HL-60 (cell line): Measurements from ENCODE around the gene MAP3K13.

Experiments
- DNase-seq, 2 experiments: peaks; one replicate each; pipeline ENCODE4 v3.0.0-alpha.2; 2010 to 2020; ENCODE audit warnings: low read depth in 1 of 2, low spot score in 1 of 2
- H3K27ac ChIP-seq: fragments of 250-450 bp; sonication (Bioruptor Pico); replicated peaks from 2 replicates; pipeline ENCODE4 v1.5.1; 2020; ENCODE audit warnings: mild to moderate bottlenecking, moderate library complexity
- H3K27me3 ChIP-seq: fragments of 250-450 bp; sonication (Bioruptor Pico); 2 replicates; pipeline ENCODE4 v1.5.1; 2021; ENCODE audit warnings: mild to moderate bottlenecking, moderate library complexity; ENCODE audit not compliant: insufficient read depth, poor library complexity, severe bottlenecking
- H3K4me3 ChIP-seq: replicated peaks from 2 replicates; pipeline ENCODE4 v1.5.1; 2011; ENCODE audit warnings: mild to moderate bottlenecking, control low read depth, low read length; ENCODE audit not compliant: insufficient read depth
- CTCF ChIP-seq: IDR thresholded peaks from one replicate; pipeline ENCODE4 v1.5.1; 2011; ENCODE audit warnings: low read length, control low read depth, inconsistent platforms; ENCODE audit not compliant: insufficient read depth
- GABPA ChIP-seq: IDR thresholded peaks from 2 replicates; pipeline ENCODE4 v1.6.1; 2012; ENCODE audit warnings: low read depth
- POLR2AphosphoS5 ChIP-seq: IDR thresholded peaks from 2 replicates; pipeline ENCODE4 v1.6.1; 2012; ENCODE audit warnings: low read depth
- SPI1 ChIP-seq: IDR thresholded peaks from 2 replicates; pipeline ENCODE4 v1.6.1; 2012; ENCODE audit warnings: low read depth, mild to moderate bottlenecking, borderline replicate concordance
- TF ChIP-seq, protein P1 (sequence below): IDR thresholded peaks from 2 replicates; pipeline ENCODE4 v1.6.1; 2012; ENCODE audit warnings: low read depth; ENCODE audit not compliant: insufficient replicate concordance

Gene MAP3K13

DNA sequence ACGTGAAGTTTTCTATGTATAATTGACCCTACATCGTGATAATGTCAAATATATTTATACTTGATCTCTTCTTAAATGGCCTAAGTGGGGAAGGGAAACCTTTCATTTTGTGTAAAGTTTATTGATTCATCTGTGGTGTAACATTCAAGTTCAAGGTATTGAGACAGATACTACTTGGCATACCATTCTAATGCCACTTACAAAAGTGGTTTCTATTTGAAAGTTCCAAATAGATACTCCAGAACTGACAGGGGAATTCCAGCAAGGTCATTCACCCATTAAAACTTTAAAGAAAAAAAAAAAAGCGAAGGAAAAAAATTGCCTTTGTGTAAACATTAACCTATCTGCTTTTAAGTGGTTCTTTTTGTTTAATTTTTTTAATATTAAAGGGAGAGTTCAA lies 45.3 kb upstream of the MAP3K13 start:
- TF ChIP-seq CTCF: no peak
- TF ChIP-seq, protein P1, sequence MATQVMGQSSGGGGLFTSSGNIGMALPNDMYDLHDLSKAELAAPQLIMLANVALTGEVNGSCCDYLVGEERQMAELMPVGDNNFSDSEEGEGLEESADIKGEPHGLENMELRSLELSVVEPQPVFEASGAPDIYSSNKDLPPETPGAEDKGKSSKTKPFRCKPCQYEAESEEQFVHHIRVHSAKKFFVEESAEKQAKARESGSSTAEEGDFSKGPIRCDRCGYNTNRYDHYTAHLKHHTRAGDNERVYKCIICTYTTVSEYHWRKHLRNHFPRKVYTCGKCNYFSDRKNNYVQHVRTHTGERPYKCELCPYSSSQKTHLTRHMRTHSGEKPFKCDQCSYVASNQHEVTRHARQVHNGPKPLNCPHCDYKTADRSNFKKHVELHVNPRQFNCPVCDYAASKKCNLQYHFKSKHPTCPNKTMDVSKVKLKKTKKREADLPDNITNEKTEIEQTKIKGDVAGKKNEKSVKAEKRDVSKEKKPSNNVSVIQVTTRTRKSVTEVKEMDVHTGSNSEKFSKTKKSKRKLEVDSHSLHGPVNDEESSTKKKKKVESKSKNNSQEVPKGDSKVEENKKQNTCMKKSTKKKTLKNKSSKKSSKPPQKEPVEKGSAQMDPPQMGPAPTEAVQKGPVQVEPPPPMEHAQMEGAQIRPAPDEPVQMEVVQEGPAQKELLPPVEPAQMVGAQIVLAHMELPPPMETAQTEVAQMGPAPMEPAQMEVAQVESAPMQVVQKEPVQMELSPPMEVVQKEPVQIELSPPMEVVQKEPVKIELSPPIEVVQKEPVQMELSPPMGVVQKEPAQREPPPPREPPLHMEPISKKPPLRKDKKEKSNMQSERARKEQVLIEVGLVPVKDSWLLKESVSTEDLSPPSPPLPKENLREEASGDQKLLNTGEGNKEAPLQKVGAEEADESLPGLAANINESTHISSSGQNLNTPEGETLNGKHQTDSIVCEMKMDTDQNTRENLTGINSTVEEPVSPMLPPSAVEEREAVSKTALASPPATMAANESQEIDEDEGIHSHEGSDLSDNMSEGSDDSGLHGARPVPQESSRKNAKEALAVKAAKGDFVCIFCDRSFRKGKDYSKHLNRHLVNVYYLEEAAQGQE: no peak
- TF ChIP-seq SPI1: no peak
- no peak for TF ChIP-seq POLR2AphosphoS5
- TF ChIP-seq GABPA: no peak
- no peak for DNase-seq
- Histone ChIP-seq H3K27ac (peak overlapping the region; percentile 57), H3K27me3 (no peaks in the 10 kb centered on the region), H3K4me3 (no peak overlapping the region)

DNA sequence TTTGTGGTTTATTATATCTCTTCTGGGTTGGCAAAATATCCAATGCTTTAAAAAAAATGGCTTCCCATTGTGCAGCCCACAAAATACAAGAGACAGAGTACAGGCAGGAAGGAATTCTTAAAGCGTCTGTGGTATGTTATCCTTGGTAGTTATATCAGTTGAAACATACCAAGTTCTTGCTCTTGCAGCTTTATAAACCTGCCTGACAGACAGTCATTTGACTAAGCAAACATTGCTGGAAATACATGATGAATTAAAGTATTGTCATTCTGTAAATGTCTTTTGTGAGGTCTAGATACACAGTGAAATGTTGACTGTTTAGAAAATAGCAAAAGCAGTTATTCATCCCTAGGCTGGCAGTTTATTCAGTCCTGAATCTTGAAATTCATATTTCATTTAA lies 44.8 kb upstream of the MAP3K13 start:
- no peak overlapping the region for H3K4me3 ChIP-seq
- no peak overlapping the region for H3K27ac ChIP-seq
- TF ChIP-seq, protein P1: no peak
- no peak for TF ChIP-seq GABPA
- no peak for TF ChIP-seq CTCF
- TF ChIP-seq POLR2AphosphoS5: no peak
- no peak for TF ChIP-seq SPI1

DNA sequence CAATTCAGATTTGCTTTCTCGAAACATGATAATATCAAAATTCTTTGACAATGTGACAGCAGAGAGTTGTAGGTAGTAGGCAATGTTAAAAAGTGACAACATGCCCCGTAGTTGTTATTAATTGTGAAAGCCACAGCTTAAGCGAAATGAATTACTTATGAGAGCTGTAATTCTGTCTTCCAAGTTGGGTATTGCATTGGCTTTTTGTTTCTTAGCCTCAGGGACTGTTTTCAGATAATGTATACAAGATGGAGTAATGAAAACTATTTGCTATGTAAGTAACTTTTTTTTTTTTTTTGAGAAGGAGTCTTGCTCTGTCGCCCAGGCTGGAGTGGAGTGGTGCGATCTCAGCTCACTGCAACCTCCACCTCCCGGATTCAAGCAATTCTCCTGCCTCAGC lies 43.1 kb upstream of the MAP3K13 start:
- TF ChIP-seq, protein P1: no peak
- no peak for TF ChIP-seq GABPA
- TF ChIP-seq POLR2AphosphoS5: no peak
- TF ChIP-seq SPI1: no peak
- TF ChIP-seq CTCF: no peak
- Histone ChIP-seq H3K27ac (no peak overlapping the region), H3K27me3 (no peaks in the 10 kb centered on the region), H3K4me3 (no peak overlapping the region)
- DNase-seq: no peak

More for the DNA sequence above, 44.8 kb upstream of the MAP3K13 start:
- no peaks in the 10 kb centered on the region for H3K27me3 ChIP-seq
- no peak for DNase-seq
